BLaER1 treated with 17β-estradiol and CSF1 and Interleukin-3, amounts not matched to agents 10 nM and 100 nM (cell line): Measurements from ENCODE around the gene DIS3L.
"Not testable (repeated sequence)": the region's sequence is repeated elsewhere in the genome, so short reads cannot be mapped to it uniquely, and the experiment has no call there.

ENCODE experiments used
- H3K27ac ChIP-seq, 11 experiments: shearing (Covaris generic); formaldehyde crosslinking; 2 replicates each; pipeline ENCODE4 v1.8.1; 2022
- H3K27me3 ChIP-seq, 11 experiments: shearing (Covaris generic); formaldehyde crosslinking; 2 replicates each; pipeline ENCODE4 v1.8.1; 2022
- H3K36me3 ChIP-seq, 11 experiments: shearing (Covaris generic); formaldehyde crosslinking; 2 replicates each; pipeline ENCODE4 v1.8.1; 2022
- H3K4me1 ChIP-seq, 10 experiments: shearing (Covaris generic); formaldehyde crosslinking; 2 replicates each; pipeline ENCODE4 v1.8.1; 2022
- H3K4me2 ChIP-seq, 11 experiments: shearing (Covaris generic); formaldehyde crosslinking; 2 replicates each; pipeline ENCODE4 v1.8.1; 2022
- H3K4me3 ChIP-seq, 10 experiments: shearing (Covaris generic); formaldehyde crosslinking; 2 replicates each; pipeline ENCODE4 v1.8.1; 2022
- H3K9ac ChIP-seq, 11 experiments: shearing (Covaris generic); formaldehyde crosslinking; 2 replicates each; pipeline ENCODE4 v1.8.1; 2022
- H3K9me3 ChIP-seq, 11 experiments: shearing (Covaris generic); formaldehyde crosslinking; replicated peaks in 1 of 11; 2 replicates each; pipeline ENCODE4 v1.8.1; 2022
- H4K20me1 ChIP-seq, 11 experiments: shearing (Covaris generic); formaldehyde crosslinking; 2 replicates each; pipeline ENCODE4 v1.8.1; 2022
- Cebpa-rat ChIP-seq, 11 experiments: shearing (Covaris generic); IDR thresholded peaks; 2 replicates each; pipeline ENCODE4 v1.8.1; 2022

The DIS3L gene

GRCh38 chr15:66362776-66363175 lies 69.4 kb downstream of the DIS3L start:
- Histone ChIP-seq H3K4me1 (peaks cover 0 to 39% (median 15%) of the 10 kb centered on the region in 10 experiments; a peak in 15 of 20 replicates), H3K27me3 (no peaks in the 10 kb centered on the region), H3K4me2 (peak overlapping the region in 4 of 11 experiments; percentile 46 to 65 (median 56); a peak in 3 of 22 replicates), H3K4me3 (no peak overlapping the region), H3K36me3 (no peaks in the 10 kb centered on the region), H3K9ac (no peak overlapping the region), H3K27ac (peak overlapping the region in 6 of 11 experiments; percentile 15 to 55 (median 36); a peak in 6 of 22 replicates), H3K9me3 (no peaks in the 10 kb centered on the region), H4K20me1 (no peaks in the 10 kb centered on the region)
- no peak for TF ChIP-seq Cebpa-rat (IDR thresholded peaks at IDR 0.05)

GRCh38 chr15:66364944-66365528 lies 71.7 kb downstream of the DIS3L start:
- H3K36me3 ChIP-seq, result no peaks in the 10 kb centered on the region
- H4K20me1 ChIP-seq, result no peaks in the 10 kb centered on the region
- TF ChIP-seq Cebpa-rat (IDR thresholded peaks at IDR 0.05), result no peak
- H3K9me3 ChIP-seq, result no peaks in the 10 kb centered on the region
- no peak overlapping the region for H3K9ac ChIP-seq
- H3K4me1 ChIP-seq, result peaks cover 14 to 58% (median 36%) of the 10 kb centered on the region in 10 experiments
- peak overlapping the region in 4 of 11 experiments; percentile 3 to 25 (median 10); a peak in 5 of 22 replicates for H3K4me2 ChIP-seq
- H3K4me3 ChIP-seq, result no peak overlapping the region
- H3K27ac ChIP-seq, result peak overlapping the region in 1 of 11 experiments; percentile 9; a peak in 3 of 22 replicates
- H3K27me3 ChIP-seq, result no peaks in the 10 kb centered on the region

GRCh38 chr15:66369773-66370651 lies 76.6 kb downstream of the DIS3L start:
- peak overlapping the region; percentile 10 to 64 (median 42); a peak in 15 of 20 replicates for H3K4me3 ChIP-seq
- peaks cover 20 to 57% (median 40%) of the 10 kb centered on the region in 10 experiments for H3K4me1 ChIP-seq
- TF ChIP-seq Cebpa-rat (IDR thresholded peaks at IDR 0.05), result peak in 9 of 11 experiments; percentile 73 to 97 (median 90); a peak in 17 of 22 replicates
- peaks cover 16 to 25% (median 19%) of the 10 kb centered on the region in 11 experiments for H3K9me3 ChIP-seq
- H3K27ac ChIP-seq, result peak overlapping the region; percentile 76 to 93 (median 88)
- H3K36me3 ChIP-seq, result peaks cover 0 to 14% (median 0%) of the 10 kb centered on the region in 11 experiments; a peak in 7 of 22 replicates
- no peaks in the 10 kb centered on the region for H3K27me3 ChIP-seq
- no peaks in the 10 kb centered on the region for H4K20me1 ChIP-seq
- peak overlapping the region; percentile 72 to 81 (median 76) for H3K9ac ChIP-seq
- H3K4me2 ChIP-seq, result peak overlapping the region; percentile 68 to 90 (median 79)

GRCh38 chr15:66374179-66374578 lies 80.8 kb downstream of the DIS3L start:
- Histone ChIP-seq H3K27me3 (no peaks in the 10 kb centered on the region), H3K27ac (no peak overlapping the region), H4K20me1 (no peaks in the 10 kb centered on the region), H3K4me1 (peaks cover 13 to 47% (median 34%) of the 10 kb centered on the region in 10 experiments), H3K4me2 (no peak overlapping the region), H3K4me3 (no peak overlapping the region), H3K9ac (no peak overlapping the region), H3K36me3 (peaks cover 0 to 14% (median 0%) of the 10 kb centered on the region in 11 experiments; a peak in 7 of 22 replicates), H3K9me3 (peaks cover 18 to 26% (median 21%) of the 10 kb centered on the region in 11 experiments)
- TF ChIP-seq Cebpa-rat (IDR thresholded peaks at IDR 0.05), result no peak

GRCh38 chr15:66378814-66379430 lies 85.6 kb downstream of the DIS3L start:
- no peak overlapping the region for H3K4me3 ChIP-seq

GRCh38 chr15:66381376-66381775 lies 88.0 kb downstream of the DIS3L start:
- not testable (repeated sequence) for H3K27me3 ChIP-seq, H3K9ac ChIP-seq, H3K4me2 ChIP-seq, H3K27ac ChIP-seq, H4K20me1 ChIP-seq, H3K36me3 ChIP-seq, H3K9me3 ChIP-seq, H3K4me3 ChIP-seq
- H3K4me1 ChIP-seq, result peaks cover 8 to 17% (median 10%) of the 10 kb centered on the region in 10 experiments

More at GRCh38 chr15:66378814-66379430, 85.6 kb downstream of the DIS3L start:
- H3K36me3 ChIP-seq, result peaks cover 0 to 10% (median 0%) of the 10 kb centered on the region in 11 experiments; a peak in 6 of 22 replicates
- no peak for TF ChIP-seq Cebpa-rat (IDR thresholded peaks at IDR 0.05)
- H3K27ac ChIP-seq, result no peak overlapping the region
- peaks cover 0 to 18% (median 9%) of the 10 kb centered on the region in 10 experiments; a peak in 13 of 20 replicates for H3K4me1 ChIP-seq
- no peak overlapping the region for H3K9ac ChIP-seq
- H3K9me3 ChIP-seq, result peaks cover 12 to 14% (median 13%) of the 10 kb centered on the region in 11 experiments
- no peak overlapping the region for H3K4me2 ChIP-seq
- no peaks in the 10 kb centered on the region for H4K20me1 ChIP-seq
- no peaks in the 10 kb centered on the region for H3K27me3 ChIP-seq
